ENCODE results near the gene KIAA0513.
"Not testable (repeated sequence)": the region's sequence is repeated elsewhere in the genome, so short reads cannot be mapped to it uniquely, and the experiment has no call there.

Gene KIAA0513

DNA sequence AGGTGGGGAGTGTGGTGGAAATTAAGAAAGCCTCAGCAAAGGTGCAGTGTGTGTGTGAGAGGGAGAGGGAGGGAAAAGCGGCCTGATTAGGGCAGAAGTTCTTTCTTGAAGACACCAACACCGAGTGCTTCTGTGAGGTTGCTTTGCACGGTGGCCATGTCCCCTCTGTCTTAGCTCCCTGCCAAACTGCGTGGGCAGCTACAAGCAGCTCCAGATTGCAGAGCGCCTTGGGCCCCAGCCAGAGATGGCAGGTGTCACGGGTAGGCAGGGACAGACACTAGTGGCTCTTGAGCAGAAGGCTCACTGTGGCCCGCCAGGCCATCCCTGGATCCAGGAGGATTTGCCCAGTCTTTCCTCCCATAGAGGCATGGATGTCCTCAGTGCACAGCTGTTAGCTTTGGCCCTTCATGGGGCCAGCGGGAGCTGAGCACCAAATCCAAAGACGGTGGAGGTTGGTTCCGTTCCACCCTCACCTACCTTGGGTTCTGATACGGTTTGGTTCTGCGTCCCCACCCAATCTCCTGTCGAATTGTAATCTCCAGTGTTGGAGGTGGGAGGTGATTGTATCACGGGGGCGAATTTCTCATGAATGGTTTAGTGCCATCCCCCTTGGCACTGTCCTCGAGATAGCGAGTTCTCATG lies 21.4 kb downstream of the KIAA0513 start:
- Histone ChIP-seq H3K4me3 (ENCODE audit: low read depth, low read length) (no peak overlapping the region), H3K9me3 (no peaks in the 10 kb centered on the region), H3K27me3 (no peaks in the 10 kb centered on the region), H3K36me3 (no peaks in the 10 kb centered on the region), H3K4me1 (no peaks in the 10 kb centered on the region; the same call in 1 of the 2 replicates)
- TF ChIP-seq, protein P1, sequence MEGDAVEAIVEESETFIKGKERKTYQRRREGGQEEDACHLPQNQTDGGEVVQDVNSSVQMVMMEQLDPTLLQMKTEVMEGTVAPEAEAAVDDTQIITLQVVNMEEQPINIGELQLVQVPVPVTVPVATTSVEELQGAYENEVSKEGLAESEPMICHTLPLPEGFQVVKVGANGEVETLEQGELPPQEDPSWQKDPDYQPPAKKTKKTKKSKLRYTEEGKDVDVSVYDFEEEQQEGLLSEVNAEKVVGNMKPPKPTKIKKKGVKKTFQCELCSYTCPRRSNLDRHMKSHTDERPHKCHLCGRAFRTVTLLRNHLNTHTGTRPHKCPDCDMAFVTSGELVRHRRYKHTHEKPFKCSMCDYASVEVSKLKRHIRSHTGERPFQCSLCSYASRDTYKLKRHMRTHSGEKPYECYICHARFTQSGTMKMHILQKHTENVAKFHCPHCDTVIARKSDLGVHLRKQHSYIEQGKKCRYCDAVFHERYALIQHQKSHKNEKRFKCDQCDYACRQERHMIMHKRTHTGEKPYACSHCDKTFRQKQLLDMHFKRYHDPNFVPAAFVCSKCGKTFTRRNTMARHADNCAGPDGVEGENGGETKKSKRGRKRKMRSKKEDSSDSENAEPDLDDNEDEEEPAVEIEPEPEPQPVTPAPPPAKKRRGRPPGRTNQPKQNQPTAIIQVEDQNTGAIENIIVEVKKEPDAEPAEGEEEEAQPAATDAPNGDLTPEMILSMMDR (IDR thresholded peaks at IDR 0.05; ENCODE audit: low read depth, low read length) = no peak
- DNase-seq = peak; percentile 58

DNA sequence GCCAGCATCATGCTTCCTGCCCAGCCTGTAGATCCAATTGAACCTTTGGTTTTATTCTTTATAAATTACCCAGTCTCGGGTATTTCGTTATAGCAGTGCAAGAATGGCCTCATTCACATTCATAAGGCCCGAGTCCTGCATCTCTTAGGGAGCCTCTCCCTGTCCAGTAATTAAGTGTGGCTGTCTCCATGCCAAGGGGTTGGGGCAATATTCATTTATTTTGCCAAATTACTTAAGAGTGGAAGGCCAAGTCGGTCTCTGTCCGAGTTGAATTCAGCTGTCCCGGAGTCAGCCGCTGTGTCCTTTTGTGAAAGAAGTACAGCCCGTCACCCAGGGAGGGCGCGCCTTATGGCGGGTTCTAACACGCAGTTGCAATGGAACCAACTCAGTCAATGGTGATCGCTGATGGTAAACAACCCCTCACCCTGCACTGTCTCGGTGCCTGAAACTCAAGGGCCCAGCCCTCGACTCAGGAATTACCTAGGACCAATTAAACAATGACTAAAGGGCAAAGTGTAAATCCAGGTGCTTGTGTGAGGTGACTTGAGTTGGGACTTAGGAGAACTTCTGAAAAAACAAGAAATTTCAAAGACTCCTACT lies 22.2 kb downstream of the KIAA0513 start:
- no peaks in the 10 kb centered on the region; the same call in 1 of the 2 replicates for H3K4me1 ChIP-seq

DNA sequence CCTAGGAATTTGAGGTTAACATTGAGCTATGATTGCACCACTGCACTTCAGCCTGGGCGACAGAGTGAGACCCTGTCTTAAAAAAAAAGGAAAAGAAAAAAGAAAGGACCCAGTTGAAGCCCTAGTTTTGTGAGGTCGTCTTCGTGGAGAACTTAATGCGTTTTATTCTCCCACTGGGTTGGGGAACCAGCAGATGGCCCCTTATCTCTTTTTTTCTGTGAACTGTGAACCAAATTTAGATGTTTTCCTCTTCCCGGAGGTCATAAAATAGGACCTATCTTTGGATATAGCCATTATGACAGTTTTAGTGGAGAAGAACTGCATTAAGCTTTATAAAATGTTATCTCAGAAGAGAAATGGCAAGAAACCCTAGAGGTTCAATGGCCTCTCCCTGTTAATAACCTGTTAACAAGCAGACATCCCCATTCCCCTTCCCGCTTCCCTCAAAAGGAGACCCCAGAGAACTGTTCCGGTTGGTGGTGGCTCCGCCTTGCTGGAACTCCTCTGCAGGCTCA lies 23.5 kb downstream of the KIAA0513 start:
- H3K4me3 ChIP-seq (ENCODE audit: low read depth, low read length) = no peak overlapping the region
- H3K27me3 ChIP-seq = no peaks in the 10 kb centered on the region

More for the DNA sequence above, 22.2 kb downstream of the KIAA0513 start:
- TF ChIP-seq, protein P1 (IDR thresholded peaks at IDR 0.05; ENCODE audit: low read depth, low read length) = no peak
- no peaks in the 10 kb centered on the region for H3K36me3 ChIP-seq
- no peak overlapping the region for H3K4me3 ChIP-seq (ENCODE audit: low read depth, low read length)
- DNase-seq = no peak
- no peaks in the 10 kb centered on the region for H3K9me3 ChIP-seq
- no peaks in the 10 kb centered on the region for H3K27me3 ChIP-seq

DNA sequence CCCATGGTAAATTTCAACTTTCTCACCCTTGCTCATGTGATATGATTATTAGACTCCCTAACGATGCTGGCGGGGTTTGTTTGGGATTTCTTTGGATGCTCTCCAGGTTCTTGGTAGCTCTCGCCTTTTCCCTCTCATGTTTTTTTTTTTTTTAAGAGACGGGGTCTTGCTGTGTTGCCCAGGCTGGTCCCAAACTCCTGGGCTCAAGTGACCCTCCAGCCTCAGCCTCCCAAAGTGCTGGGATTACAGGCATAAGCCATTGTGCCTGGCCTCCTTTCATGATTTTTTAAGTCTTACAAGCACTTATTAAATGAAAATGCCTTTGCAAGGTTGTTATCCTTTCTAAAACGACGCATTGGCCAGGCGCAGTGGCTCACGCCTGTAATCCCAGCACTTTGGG lies 24.1 kb downstream of the KIAA0513 start:
- Histone ChIP-seq H3K4me3 (ENCODE audit: low read depth, low read length) (no peak overlapping the region), H3K36me3 (no peaks in the 10 kb centered on the region), H3K27me3 (no peaks in the 10 kb centered on the region), H3K4me1 (peaks cover 6% of the 10 kb centered on the region), H3K9me3 (no peaks in the 10 kb centered on the region)
- no peak for DNase-seq
- TF ChIP-seq, protein P1 (IDR thresholded peaks at IDR 0.05; ENCODE audit: low read depth, low read length) = no peak

More for the DNA sequence above, 23.5 kb downstream of the KIAA0513 start:
- H3K9me3 ChIP-seq = no peaks in the 10 kb centered on the region
- no peaks in the 10 kb centered on the region for H3K36me3 ChIP-seq
- DNase-seq = no peak
- TF ChIP-seq, protein P1 (IDR thresholded peaks at IDR 0.05; ENCODE audit: low read depth, low read length) = no peak
- peaks cover 5% of the 10 kb centered on the region for H3K4me1 ChIP-seq

DNA sequence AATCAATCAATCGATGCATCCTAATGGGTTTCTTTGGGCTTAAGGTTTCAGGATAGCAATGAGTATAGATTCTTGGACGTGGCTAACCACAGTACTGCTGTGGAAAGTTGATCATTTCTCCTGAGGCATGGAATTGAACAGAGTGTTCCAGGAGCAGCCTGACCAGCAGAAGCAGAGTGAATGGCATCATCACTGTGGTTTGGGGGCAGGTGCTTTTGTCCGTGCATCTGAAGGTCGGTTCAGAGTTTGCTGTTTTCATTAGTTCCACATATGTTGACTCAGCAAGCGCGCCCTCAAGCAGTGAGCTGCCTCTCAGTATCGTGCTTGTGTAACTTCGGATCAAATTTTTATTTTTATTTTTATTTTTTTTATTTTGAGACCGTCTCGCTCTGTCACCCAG lies 24.9 kb downstream of the KIAA0513 start:
- TF ChIP-seq, protein P1 (IDR thresholded peaks at IDR 0.05; ENCODE audit: low read depth, low read length) = no peak
- Histone ChIP-seq H3K9me3 (no peaks in the 10 kb centered on the region), H3K4me1 (peaks cover 6% of the 10 kb centered on the region), H3K27me3 (no peaks in the 10 kb centered on the region), H3K36me3 (no peaks in the 10 kb centered on the region), H3K4me3 (ENCODE audit: low read depth, low read length) (no peak overlapping the region)
- no peak for DNase-seq

DNA sequence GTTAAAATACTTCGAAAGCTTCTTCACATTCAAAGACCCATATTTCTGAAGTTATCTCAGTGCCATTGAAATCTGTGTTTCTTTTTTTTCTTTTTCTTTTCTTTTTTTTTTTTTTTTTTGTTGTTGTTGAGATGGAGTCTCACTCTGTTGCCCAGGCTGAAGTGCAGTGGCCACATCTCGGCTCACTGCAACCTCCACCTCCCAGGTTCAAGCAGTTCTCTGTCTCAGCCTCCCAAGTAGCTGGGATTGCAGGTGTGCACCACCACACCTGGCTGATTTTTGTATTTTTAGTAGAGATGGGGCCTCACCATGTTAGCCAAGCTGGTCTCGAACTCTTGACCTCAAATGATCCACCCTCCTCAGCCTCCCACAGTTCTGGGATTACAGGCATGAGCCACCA lies 26.7 kb downstream of the KIAA0513 start:
- not testable (repeated sequence) for DNase-seq

More for the DNA sequence above, 26.7 kb downstream of the KIAA0513 start:
- not testable (repeated sequence) for H3K4me3 ChIP-seq (ENCODE audit: low read depth, low read length); H3K36me3 ChIP-seq; H3K4me1 ChIP-seq; H3K9me3 ChIP-seq; H3K27me3 ChIP-seq
